ENCODE measurements around the gene NKG7.
A peak's percentile ranks its signal among the peaks of the same experiment; 100 is the strongest.

NKG7 gene

DNA sequence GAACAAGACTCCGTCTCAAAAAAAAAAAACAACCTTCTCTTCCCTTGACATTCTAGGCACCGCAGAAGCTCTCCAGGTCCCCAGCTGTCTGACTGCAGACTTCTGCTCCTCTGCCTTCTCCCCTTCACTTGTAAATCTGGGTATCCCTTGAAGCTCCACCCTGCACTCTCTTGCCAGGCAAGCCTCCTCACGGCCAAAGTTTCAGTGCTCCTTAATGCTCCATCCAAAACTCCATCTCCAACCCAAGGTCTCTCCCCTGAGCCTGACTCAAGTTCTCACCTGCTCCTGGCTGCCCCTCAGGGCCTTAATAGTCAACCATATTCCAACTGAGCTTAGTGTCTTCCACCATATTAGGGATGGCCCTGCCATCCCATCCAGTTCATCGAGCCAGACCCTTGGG is 2.2 kb downstream of the NKG7 start:
- DNase-seq (ENCODE audit: extremely low read depth, insufficient read length), result no peak
- Histone ChIP-seq H3K36me3 (ENCODE audit: control insufficient read depth, insufficient read depth, low read length) (no peaks in the 10 kb centered on the region), H3K4me3 (replicated peaks; ENCODE audit: low read depth, low read length) (no peak overlapping the region), H3K27me3 (replicated peaks; ENCODE audit: control insufficient read depth, insufficient read depth, low read length) (no peaks in the 10 kb centered on the region)
- TF ChIP-seq CTCF (IDR thresholded peaks at IDR 0.05; ENCODE audit: insufficient read depth, low read length, poor library complexity, severe bottlenecking), result no peak

DNA sequence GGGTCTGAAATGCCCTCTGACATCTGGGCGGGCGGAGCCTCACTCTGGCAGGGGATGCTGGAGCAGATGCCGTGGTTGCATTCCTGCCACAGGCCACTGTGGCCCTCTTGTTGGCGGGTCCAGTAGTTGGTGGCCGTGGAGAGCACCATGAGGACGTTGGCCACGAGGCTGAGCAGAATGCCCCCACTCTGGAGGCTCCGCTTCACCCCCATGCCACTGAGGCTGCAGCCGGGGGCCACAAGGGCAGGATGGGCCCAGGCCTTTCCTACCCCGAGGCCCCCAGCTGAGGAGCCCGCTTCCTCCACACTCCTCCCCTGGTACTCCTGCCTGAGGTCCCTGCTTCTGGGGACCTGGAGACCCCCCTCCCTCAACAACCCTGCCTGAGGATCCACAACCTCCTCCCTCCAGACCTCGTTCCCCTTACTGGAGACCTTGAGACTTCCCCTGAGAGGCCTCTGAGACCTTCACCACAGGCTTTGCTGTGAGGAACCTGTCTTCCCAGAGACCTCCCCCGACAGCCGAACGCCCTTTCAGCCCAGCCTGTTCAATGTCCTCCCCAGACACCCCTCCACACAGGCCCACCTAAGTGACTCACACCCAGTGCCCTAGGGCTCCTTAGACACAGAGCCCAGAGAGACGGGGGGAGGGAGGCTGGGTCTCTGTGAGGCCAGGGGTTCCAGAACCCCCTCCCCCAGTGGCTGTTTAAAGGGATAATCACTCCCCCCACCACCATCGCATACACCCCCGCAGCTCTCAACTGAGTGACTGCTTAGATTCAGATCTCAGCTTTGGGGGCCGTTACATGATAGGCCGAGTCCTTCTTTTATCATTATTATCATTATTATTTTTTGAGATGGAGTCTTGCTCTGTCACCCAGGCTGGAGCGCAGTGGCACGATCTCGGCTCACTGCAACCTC is 3.8 kb downstream of the NKG7 start, which contains the start of gene CLDND2:
Gene CLDND2, minus strand, starts transcription at position 638 of the 917 bp plus-strand sequence. Its CDS starts 426 bp downstream, at position 212.
- no peak for DNase-seq (ENCODE audit: extremely low read depth, insufficient read length)

GRCh38 chr19:51367565-51368365 is 4.7 kb downstream of the NKG7 start:
- no peaks in the 10 kb centered on the region for H3K36me3 ChIP-seq (ENCODE audit: control insufficient read depth, insufficient read depth, low read length)
- peak overlapping the region; percentile 89 for H3K4me3 ChIP-seq (replicated peaks; ENCODE audit: low read depth, low read length)
- TF ChIP-seq CTCF (IDR thresholded peaks at IDR 0.05; ENCODE audit: insufficient read depth, low read length, poor library complexity, severe bottlenecking), result no peak
- DNase-seq (ENCODE audit: extremely low read depth, insufficient read length), result peak; percentile 99
- no peaks in the 10 kb centered on the region for H3K27me3 ChIP-seq (replicated peaks; ENCODE audit: control insufficient read depth, insufficient read depth, low read length)

More for the DNA sequence above, 3.8 kb downstream of the NKG7 start, which contains the start of gene CLDND2:
- no peaks in the 10 kb centered on the region for H3K27me3 ChIP-seq (replicated peaks; ENCODE audit: control insufficient read depth, insufficient read depth, low read length)
- TF ChIP-seq CTCF (IDR thresholded peaks at IDR 0.05; ENCODE audit: insufficient read depth, low read length, poor library complexity, severe bottlenecking), result no peak
- H3K4me3 ChIP-seq (replicated peaks; ENCODE audit: low read depth, low read length), result peak within 1 kb of the TSS; percentile 89
- H3K36me3 ChIP-seq (ENCODE audit: control insufficient read depth, insufficient read depth, low read length), result no peaks in the 10 kb centered on the region

- Histone ChIP-seq H3K27me3 (replicated peaks; ENCODE audit: control insufficient read depth, insufficient read depth, low read length) (no peaks in the 10 kb centered on the region), H3K4me3 (replicated peaks; ENCODE audit: low read depth, low read length) (peak overlapping the region; percentile 89), H3K36me3 (ENCODE audit: control insufficient read depth, insufficient read depth, low read length) (no peaks in the 10 kb centered on the region)
- TF ChIP-seq CTCF (IDR thresholded peaks at IDR 0.05; ENCODE audit: insufficient read depth, low read length, poor library complexity, severe bottlenecking), result no peak
- DNase-seq (ENCODE audit: extremely low read depth, insufficient read length), result no peak
Measured at GRCh38 chr19:51367255-51367564, 5.2 kb downstream of the NKG7 start.

- TF ChIP-seq CTCF (IDR thresholded peaks at IDR 0.05; ENCODE audit: insufficient read depth, low read length, poor library complexity, severe bottlenecking), result no peak
- Histone ChIP-seq H3K36me3 (ENCODE audit: control insufficient read depth, insufficient read depth, low read length) (no peaks in the 10 kb centered on the region), H3K4me3 (replicated peaks; ENCODE audit: low read depth, low read length) (peak overlapping the region; percentile 89), H3K27me3 (replicated peaks; ENCODE audit: control insufficient read depth, insufficient read depth, low read length) (no peaks in the 10 kb centered on the region)
- DNase-seq (ENCODE audit: extremely low read depth, insufficient read length), result peak; percentile 91
Measured at GRCh38 chr19:51366389-51367254, 5.8 kb downstream of the NKG7 start.
